Colonic mucosa (tissue), 4 donors: Measurements from ENCODE around the gene NRXN2. TPM values are rescaled to one million over a fixed set of nuclear protein-coding genes. Genes with fewer than 3 reads are reported as not detected.

Experiments used
- DNase-seq: peaks from one replicate; pipeline ENCODE4 v3.0.0-alpha.2; 2020
- H3K27ac ChIP-seq: fragments of 200-600 bp; one replicate; pipeline ENCODE4 v1.8.0; 2021
- H3K27me3 ChIP-seq: fragments of 200-600 bp; one replicate; pipeline ENCODE4 v1.8.0; 2021
- H3K36me3 ChIP-seq: fragments of 200-600 bp; one replicate; pipeline ENCODE4 v1.8.0; 2021
- H3K4me1 ChIP-seq: fragments of 200-600 bp; one replicate; pipeline ENCODE4 v1.8.0; 2021; ENCODE audit warnings: mild to moderate bottlenecking
- H3K4me3 ChIP-seq: fragments of 200-600 bp; one replicate; pipeline ENCODE4 v1.8.0; 2021
- H3K9ac ChIP-seq, 2 donors: one replicate each; pipeline ENCODE4 v1.7.0; 2013; ENCODE audit warnings: control low read depth in 2 of 2, low read depth in 2 of 2, low read length in 2 of 2
- H3K9me3 ChIP-seq: fragments of 200-600 bp; one replicate; pipeline ENCODE4 v1.8.0; 2021
- CTCF ChIP-seq: fragments of 200-600 bp; IDR thresholded peaks from one replicate; pipeline ENCODE4 v1.8.0; 2022; ENCODE audit warnings: antibody characterized with exemption, mild to moderate bottlenecking
- intact Hi-C: fragments of 100-400 bp; cut with DNase I; formaldehyde crosslinking; loops from one replicate; pipeline ENCODE4 v1.14.1; 2022
- total RNA-seq, 2 donors: library from RNA; stranded (reverse); fragmentation: NEBNext Ultra II Directional in 1 of 2; extraction: Animal tissue kit (Norgen Biotek cat#: 25700) in 1 of 2; gene quantifications; one replicate each; pipeline ENCODE4 v1.2.1, GENCODE V29; 2021
- donor health status: healthy.
- donor health status: DM: no; HTN: no; CAD: no.
- donor health status: DM: no; HTN: no; CAD: no.

The NRXN2 gene
- total RNA-seq, 2 donors from 2014 or later, result 2.2 to 5.4 TPM

GRCh38 chr11:64653388-64653973 is 69.5 kb downstream of the NRXN2 start:
- H3K4me3 ChIP-seq, result no peak overlapping the region
- TF ChIP-seq CTCF, result no peak
- DNase-seq, result no peak
- H3K27me3 ChIP-seq, result no peaks in the 10 kb centered on the region
- H3K4me1 ChIP-seq, result no peaks in the 10 kb centered on the region
- no peaks in the 10 kb centered on the region for H3K9me3 ChIP-seq
- no peaks in the 10 kb centered on the region for H3K36me3 ChIP-seq
- no peak overlapping the region for H3K9ac ChIP-seq
- no peak overlapping the region for H3K27ac ChIP-seq
- intact Hi-C loops, result loop anchor here (1.0 to 5.0 kb wide), 3 partner anchors 100 to 206 kb away; no protein-coding TSS in a partner anchor

- no peak overlapping the region for H3K9ac ChIP-seq
- peak; percentile 84 for DNase-seq
- no peaks in the 10 kb centered on the region for H3K9me3 ChIP-seq
- TF ChIP-seq CTCF, result peak; percentile 74
- H3K27me3 ChIP-seq, result no peaks in the 10 kb centered on the region
- no peaks in the 10 kb centered on the region for H3K36me3 ChIP-seq
- H3K27ac ChIP-seq, result no peak overlapping the region
- no peak overlapping the region for H3K4me3 ChIP-seq
- no peaks in the 10 kb centered on the region for H3K4me1 ChIP-seq
- intact Hi-C loops, result loop anchor here (1.0 to 5.0 kb wide), 3 partner anchors 99 to 205 kb away; no protein-coding TSS in a partner anchor
Observed at GRCh38 chr11:64652586-64653387, 70.2 kb downstream of the NRXN2 start.

DNA sequence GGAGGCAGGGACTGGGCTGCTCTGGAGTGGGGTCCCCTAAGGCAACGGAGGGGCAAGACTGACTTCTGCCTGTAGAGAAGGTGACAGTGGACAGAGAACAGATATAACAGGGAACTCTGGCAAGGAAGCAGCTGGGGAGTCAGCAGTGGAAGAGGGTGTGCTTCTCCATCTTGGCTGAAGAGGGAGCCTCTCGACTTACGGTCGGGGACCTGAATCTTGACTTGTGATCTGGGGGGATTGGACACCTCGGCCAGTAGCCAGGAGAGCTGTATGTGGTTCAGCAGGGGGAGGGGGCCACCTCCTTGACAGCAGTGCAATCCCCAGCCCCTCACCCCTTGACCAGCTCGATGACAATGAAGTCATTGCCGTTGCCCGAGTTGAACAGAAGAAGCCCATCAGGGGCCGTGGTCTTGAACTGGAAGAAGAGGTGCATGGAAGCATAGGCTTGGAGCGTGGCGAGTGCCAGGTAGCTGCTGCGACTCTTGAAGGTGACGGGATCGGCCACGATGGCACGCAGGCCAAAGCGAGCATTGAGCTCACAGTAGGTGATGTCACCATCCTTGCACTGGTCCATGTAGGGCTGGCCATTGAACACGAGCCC is 72.0 kb downstream of the NRXN2 start:
- intact Hi-C loops, result loop anchor here (5.0 kb wide), 2 partner anchors 164 to 204 kb away; no protein-coding TSS in a partner anchor

DNA sequence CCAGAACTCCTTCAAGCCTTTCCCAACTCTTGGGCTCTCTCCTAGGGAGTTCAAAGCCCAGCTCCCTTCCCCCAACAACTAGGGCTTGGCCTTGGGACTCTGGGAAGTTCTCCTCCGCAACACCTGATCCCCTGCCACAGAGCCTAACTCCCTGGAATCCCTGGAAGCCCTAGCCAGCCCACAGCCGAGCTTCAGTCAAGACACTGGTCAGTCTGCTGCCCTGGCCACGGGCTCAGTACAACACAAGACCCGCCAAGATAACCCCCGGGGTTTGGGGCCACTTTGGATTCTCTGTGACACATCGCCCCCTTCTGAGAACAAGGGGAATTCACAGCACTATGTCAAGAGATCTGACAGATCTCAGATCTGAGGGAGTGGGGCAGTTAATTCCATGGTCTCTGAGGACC is 73.7 kb downstream of the NRXN2 start:
- H3K4me3 ChIP-seq, result no peak overlapping the region
- no peak overlapping the region for H3K9ac ChIP-seq
- H3K4me1 ChIP-seq, result no peaks in the 10 kb centered on the region
- no peaks in the 10 kb centered on the region for H3K36me3 ChIP-seq
- H3K27me3 ChIP-seq, result peaks cover 2% of the 10 kb centered on the region
- intact Hi-C loops, result no loop called here
- no peaks in the 10 kb centered on the region for H3K9me3 ChIP-seq
- H3K27ac ChIP-seq, result no peak overlapping the region
- no peak for DNase-seq
- TF ChIP-seq CTCF, result peak; percentile 31

More for the DNA sequence above, 72.0 kb downstream of the NRXN2 start:
- Histone ChIP-seq H3K36me3 (no peaks in the 10 kb centered on the region), H3K27me3 (no peaks in the 10 kb centered on the region), H3K27ac (no peak overlapping the region), H3K4me3 (no peak overlapping the region), H3K9ac (no peak overlapping the region), H3K9me3 (no peaks in the 10 kb centered on the region), H3K4me1 (no peaks in the 10 kb centered on the region)
- DNase-seq, result no peak
- TF ChIP-seq CTCF, result peak; percentile 34

GRCh38 chr11:64648551-64648950 is 74.4 kb downstream of the NRXN2 start:
- Histone ChIP-seq H3K27ac (no peak overlapping the region), H3K4me1 (no peaks in the 10 kb centered on the region), H3K9ac (no peak overlapping the region), H3K4me3 (no peak overlapping the region), H3K27me3 (peaks cover 7% of the 10 kb centered on the region), H3K36me3 (no peaks in the 10 kb centered on the region), H3K9me3 (no peaks in the 10 kb centered on the region)
- intact Hi-C loops, result no loop called here
- DNase-seq, result no peak
- TF ChIP-seq CTCF, result no peak
